Mucosa of stomach (tissue), 1 donor: ENCODE results near the gene G6PC3.

Experiments used
- H3K27me3 ChIP-seq: one replicate; pipeline ENCODE4 v1.7.0; 2013; ENCODE audit warnings: mild to moderate bottlenecking, low read length; ENCODE audit not compliant: control insufficient read depth, insufficient read depth
- H3K36me3 ChIP-seq: one replicate; pipeline ENCODE4 v1.7.0; 2013; ENCODE audit warnings: low read length; ENCODE audit not compliant: control insufficient read depth, insufficient read depth
- H3K4me1 ChIP-seq: one replicate; pipeline ENCODE4 v1.7.0; 2013; ENCODE audit warnings: mild to moderate bottlenecking, low read length; ENCODE audit not compliant: control insufficient read depth, insufficient read depth
- H3K4me3 ChIP-seq: one replicate; pipeline ENCODE4 v1.7.0; 2013; ENCODE audit warnings: low read length
- H3K9ac ChIP-seq: one replicate; pipeline ENCODE4 v1.7.0; 2013; ENCODE audit warnings: mild to moderate bottlenecking, low read length, moderate library complexity
- H3K9me3 ChIP-seq: one replicate; pipeline ENCODE4 v1.7.0; 2013; ENCODE audit warnings: mild to moderate bottlenecking, low read length, moderate library complexity; ENCODE audit not compliant: control insufficient read depth
- donor health status: Pancreatic carcinoma.

G6PC3 gene

DNA sequence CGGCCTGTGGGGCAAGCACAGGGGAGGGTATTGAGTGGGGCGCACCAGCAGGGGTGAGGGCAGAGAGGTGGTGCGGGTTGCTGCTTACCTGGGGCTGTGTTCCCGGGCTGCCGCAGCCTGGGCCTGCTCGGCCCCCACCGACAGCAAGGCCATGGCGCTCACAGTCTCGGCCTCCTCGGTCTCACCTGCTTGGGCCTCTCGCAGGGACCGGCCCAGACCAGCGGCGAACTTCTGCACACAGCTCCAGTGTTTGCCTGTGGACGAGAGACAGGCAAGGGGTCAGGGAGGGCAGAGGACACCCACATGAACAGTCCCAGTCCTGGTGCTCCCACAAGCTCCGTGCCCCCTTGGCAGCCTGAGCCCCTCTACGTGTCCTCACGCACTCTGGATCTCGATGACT is 7.9 kb downstream of the G6PC3 start:
- H3K9me3 ChIP-seq, result no peaks in the 10 kb centered on the region
- H3K27me3 ChIP-seq, result no peaks in the 10 kb centered on the region
- no peak overlapping the region for H3K4me3 ChIP-seq
- H3K9ac ChIP-seq, result no peak overlapping the region
- no peaks in the 10 kb centered on the region for H3K4me1 ChIP-seq
- H3K36me3 ChIP-seq, result peaks cover 4% of the 10 kb centered on the region

DNA sequence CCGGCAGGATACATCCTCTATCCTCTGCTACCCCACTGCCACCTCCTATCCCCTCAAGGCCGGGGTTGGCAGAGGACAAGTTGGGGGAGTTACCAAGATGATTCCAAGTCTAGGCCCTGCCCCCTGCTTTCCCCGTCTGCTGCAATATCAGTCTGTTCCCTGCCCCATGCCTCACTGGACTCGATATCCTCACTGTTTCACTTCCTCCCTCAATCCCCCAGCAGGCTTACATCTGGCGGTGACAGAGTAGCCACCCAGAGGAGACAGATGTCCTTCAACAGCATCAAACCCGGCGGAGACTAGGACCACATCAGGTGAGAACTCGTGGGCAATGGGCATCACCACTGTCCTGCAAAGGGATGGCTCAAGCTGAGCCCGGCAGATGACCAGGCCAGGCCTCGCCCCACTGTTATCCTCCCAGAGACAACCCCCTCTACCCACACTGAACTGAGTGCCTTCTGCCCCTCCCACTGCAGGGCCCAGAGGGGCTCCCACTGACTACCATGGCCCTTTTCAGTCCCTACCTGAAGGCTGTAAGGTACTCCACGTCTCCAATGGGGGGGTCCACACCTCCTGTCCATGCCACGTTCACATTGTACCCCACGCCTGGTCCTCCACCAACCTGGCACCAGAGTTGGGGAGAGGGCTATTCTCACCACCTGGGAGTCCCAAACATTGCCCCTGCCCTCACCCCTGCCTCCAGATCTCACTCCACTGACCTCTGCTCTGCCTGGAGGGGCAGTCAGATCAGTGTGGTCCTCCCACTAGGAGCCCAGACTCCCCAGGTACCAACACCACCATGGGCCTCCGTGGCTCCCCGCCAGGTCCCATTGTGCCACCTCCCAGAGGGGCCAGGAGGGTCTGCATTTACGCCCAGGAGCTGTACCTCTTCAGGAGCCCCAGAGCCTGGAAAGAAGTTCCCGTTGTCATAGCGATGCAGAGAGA is 9.6 kb downstream of the G6PC3 start:
- Histone ChIP-seq H3K4me3 (no peak overlapping the region), H3K27me3 (no peaks in the 10 kb centered on the region), H3K4me1 (no peaks in the 10 kb centered on the region), H3K9ac (no peak overlapping the region), H3K36me3 (peaks cover 4% of the 10 kb centered on the region), H3K9me3 (no peaks in the 10 kb centered on the region)

DNA sequence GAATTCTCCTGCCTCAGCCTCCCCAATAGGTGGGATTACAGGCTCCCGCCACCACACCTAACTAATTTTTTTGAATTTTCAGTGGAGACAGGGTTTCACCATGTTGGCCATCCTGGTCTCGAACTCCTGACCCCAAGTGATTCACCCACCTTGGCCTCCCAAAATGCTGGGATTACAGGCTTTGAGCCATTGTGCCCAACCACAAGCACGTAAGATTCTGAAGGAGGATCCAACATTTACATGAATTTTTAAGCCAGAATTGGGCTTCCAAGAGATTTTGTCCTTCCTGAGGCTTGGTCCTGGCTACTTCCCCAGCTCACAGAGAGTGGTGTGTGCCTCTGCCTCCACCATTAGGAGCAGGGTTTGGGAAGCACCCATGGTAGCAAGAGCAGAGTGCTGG is 11.1 kb downstream of the G6PC3 start:
- Histone ChIP-seq H3K36me3 (peaks cover 4% of the 10 kb centered on the region), H3K4me1 (no peaks in the 10 kb centered on the region), H3K27me3 (no peaks in the 10 kb centered on the region), H3K9me3 (no peaks in the 10 kb centered on the region), H3K9ac (no peak overlapping the region), H3K4me3 (no peak overlapping the region)

DNA sequence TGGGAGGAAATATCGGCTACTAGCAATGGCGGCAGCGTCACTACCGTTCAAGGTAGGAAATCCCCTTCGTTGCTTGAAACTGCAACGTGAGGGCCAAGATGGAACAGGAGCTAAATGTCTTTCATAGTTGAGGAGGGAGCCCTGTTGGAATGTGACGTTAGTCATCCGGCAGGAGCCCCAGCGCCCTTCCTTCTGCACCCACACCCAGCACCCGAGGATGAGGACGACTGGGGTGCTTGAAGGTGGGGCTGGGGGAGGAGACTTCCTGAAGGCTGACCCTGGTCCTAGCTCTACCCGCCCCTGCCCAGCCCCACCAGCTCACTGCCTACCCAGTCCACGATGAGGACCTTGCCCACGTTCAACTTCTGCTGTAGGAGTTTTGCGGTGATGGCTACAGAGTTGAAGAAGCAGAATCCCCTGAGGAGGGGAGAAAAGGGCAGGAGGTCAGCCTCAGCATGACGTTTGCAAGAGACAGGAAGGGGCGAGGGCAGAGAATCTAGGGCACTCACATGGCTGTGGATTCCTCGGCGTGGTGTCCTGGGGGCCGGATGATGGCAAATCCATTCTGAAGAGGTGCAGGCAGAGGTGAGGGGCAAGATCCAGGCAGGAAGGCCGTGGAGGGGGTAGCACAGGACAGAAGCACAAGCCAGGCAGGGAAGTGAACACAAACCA is 11.9 kb downstream of the G6PC3 start:
- Histone ChIP-seq H3K4me1 (no peaks in the 10 kb centered on the region), H3K36me3 (peaks cover 4% of the 10 kb centered on the region), H3K4me3 (no peak overlapping the region), H3K27me3 (no peaks in the 10 kb centered on the region), H3K9me3 (no peaks in the 10 kb centered on the region), H3K9ac (no peak overlapping the region)

DNA sequence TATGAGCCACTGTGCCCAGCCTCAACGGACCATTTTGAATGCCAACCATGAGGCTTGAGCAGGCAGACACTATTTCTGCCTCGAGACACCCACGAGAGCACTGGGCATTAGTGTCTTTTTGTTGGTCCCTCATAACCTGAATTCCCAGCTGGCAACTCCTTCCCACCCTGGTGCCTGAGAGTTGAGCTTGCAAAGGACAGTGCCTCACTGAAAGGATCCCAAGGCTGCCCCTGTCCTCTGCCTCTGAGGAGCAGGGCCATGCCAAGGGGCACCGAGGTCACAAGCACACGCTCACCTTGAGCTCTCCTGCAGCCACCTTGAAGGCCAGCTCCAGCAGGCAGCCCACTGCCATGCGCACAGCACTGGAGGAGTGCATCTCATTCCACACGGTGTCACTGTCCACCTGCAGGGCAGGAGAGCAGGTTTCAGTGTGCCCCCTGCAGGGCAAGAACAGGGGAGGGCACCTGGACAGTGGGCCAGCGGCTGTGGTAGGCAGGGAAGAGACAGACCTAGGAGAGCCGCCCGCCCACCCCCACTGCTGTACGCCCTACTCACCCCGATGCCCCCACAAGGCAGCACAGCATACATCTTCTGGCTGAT is 12.8 kb downstream of the G6PC3 start:
- H3K9me3 ChIP-seq, result no peaks in the 10 kb centered on the region
- H3K36me3 ChIP-seq, result peaks cover 4% of the 10 kb centered on the region
- no peak overlapping the region for H3K9ac ChIP-seq
- H3K4me3 ChIP-seq, result no peak overlapping the region
- H3K27me3 ChIP-seq, result no peaks in the 10 kb centered on the region
- no peaks in the 10 kb centered on the region for H3K4me1 ChIP-seq

DNA sequence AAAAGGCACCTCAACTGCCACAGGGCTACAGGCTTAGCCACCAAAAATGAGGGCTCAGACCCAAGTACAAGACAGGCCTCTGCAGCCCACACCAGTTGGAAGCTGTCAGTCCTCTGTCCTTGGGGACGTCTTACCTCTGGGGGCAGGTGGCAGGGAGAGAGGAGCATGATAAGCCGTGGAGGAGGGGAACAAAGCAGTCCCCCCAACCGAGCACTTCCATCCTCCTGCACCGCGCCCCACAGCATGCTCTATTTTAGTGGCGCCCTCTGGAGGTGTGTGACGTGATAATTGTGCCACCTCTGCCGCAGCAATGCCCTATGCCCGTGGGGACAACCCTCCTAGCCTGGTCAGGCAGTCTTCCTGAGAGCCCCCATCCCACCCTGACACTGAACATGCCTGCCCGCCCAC is 13.6 kb downstream of the G6PC3 start:
- Histone ChIP-seq H3K4me3 (no peak overlapping the region), H3K9ac (no peak overlapping the region), H3K36me3 (peaks cover 4% of the 10 kb centered on the region), H3K9me3 (no peaks in the 10 kb centered on the region), H3K4me1 (no peaks in the 10 kb centered on the region), H3K27me3 (no peaks in the 10 kb centered on the region)

DNA sequence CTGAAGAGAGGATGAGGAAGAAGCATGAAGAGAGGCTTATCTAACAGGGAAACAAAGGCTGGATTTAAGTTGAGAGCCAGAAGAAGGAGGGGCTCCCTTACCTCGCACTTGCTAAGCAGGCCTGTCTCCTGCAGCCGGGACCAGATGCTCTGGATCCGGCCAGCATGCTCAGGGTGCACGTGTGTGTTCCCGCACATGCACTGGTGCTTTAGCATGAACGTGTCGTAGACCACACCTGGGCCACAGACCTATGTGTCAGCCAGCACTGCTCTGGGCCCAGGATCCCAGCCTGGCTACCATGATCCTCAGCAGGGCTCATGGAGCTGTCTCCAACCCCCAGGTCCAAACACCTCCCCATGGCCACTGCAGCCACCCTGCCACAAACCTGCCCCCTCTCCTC is 14.4 kb downstream of the G6PC3 start:
- H3K36me3 ChIP-seq, result peaks cover 4% of the 10 kb centered on the region
- H3K4me1 ChIP-seq, result no peaks in the 10 kb centered on the region
- no peaks in the 10 kb centered on the region for H3K27me3 ChIP-seq
- no peaks in the 10 kb centered on the region for H3K9me3 ChIP-seq
- H3K4me3 ChIP-seq, result no peak overlapping the region
- H3K9ac ChIP-seq, result no peak overlapping the region

DNA sequence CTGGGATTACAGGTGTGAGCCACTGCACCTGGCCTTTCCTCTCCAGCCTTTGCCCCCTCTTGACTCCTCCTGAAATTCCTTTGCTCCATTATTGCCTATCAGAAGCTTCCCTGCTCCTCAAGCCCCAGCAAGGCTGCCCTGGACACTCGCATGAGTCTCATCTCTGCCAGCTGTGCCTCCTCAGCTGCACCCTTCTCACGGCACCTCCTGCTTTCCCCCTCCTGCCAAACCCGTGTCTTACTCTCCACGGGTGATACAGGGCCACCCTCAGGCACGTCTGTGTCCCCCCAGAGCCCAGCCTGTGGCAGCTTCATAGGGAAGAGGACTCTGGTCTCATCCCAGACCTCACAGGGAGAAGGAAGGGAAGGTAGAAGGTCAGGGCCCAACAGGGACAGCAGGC is 15.4 kb downstream of the G6PC3 start:
- H3K9me3 ChIP-seq, result no peaks in the 10 kb centered on the region
- no peaks in the 10 kb centered on the region for H3K4me1 ChIP-seq
- H3K9ac ChIP-seq, result no peak overlapping the region
- peaks cover 4% of the 10 kb centered on the region for H3K36me3 ChIP-seq
- H3K27me3 ChIP-seq, result no peaks in the 10 kb centered on the region
- H3K4me3 ChIP-seq, result no peak overlapping the region

DNA sequence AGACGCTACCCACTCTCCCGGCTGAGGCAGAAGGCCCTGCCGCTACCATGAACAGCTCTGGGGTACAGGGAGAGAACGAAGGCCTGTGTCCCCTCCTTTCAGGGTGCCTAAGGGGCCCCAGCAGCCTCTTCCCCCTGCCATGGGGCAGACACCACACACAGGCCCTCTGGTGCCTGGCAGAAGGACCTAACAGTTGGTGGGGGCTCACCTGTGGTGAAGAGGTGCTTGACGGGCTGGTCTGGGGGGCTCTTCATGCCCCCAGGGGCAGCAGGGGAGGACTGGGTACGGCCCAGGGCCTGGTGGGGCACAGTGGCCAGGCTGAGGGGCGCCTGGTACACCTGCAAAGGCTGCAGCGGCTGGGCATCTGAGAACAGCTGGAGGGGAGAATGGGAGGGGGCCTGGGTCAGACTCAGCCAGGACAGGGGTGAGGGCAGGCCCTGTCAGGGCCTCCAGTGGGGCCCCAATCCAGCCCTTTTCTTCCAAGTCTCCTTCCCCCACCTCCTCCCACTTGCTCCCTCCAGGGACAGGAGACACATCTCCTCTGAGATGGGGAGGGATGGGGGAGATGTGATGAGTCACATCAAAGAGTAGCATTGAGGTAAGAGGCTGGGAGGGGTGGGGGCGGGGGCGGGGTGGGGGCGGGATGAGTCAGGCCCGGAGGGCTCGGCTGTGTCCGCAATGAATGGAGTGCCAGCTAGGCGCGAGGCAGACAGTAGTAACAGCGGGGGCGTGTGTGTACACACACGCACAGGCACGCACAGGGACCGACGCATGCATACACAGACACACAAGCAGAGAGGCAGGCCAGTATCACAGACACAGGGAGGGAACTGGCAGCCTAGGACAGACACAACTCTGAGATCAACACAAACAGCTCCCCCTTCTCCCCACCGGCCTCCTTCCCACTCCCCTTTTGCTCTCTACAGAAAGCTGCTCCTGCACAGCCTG is 16.1 kb downstream of the G6PC3 start:
- no peak overlapping the region for H3K4me3 ChIP-seq
- H3K9ac ChIP-seq, result no peak overlapping the region
- H3K36me3 ChIP-seq, result peaks cover 4% of the 10 kb centered on the region
- no peaks in the 10 kb centered on the region for H3K4me1 ChIP-seq
- H3K27me3 ChIP-seq, result no peaks in the 10 kb centered on the region
- H3K9me3 ChIP-seq, result no peaks in the 10 kb centered on the region

DNA sequence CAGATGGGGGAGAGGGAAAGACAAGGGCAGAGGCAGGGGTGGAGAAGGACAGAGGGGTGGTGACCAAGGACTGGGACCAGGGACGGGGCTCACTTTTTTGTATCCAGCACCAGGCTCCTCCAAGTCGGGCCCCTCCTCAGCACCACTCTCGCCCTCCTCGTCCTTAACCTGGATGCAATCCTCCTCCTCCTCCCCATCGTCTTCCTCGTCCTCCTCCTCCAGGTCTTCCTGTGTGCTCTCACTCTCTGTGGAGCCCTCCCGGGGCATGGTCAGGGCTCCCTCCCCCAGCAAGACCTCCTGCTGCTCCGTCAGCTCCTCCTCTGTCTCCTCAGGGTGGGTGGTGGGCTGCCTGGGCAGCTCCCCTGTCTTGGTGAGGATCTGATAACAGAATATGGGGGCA is 16.8 kb downstream of the G6PC3 start:
- Histone ChIP-seq H3K27me3 (no peaks in the 10 kb centered on the region), H3K36me3 (peaks cover 7% of the 10 kb centered on the region), H3K4me1 (no peaks in the 10 kb centered on the region), H3K9me3 (no peaks in the 10 kb centered on the region), H3K4me3 (no peak overlapping the region), H3K9ac (no peak overlapping the region)

DNA sequence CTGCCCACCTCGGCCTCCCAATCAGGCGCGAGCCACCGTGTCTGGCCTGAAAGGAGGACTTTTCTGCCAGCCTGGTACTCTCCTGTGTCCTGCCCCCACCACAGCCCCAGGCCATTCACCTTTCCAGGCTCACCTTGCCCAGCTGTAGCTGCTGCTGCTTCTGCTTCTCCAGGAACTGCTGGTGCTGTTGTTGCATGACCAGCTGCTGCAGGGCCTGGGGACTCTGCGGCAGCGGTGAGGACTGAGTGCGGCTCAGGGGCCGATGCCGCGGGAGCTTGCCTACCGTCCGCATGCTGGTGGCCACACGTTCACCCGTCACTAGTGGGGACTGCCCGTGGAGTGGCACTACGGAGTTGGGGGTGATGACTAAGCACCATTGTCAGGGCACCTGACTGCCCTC is 17.7 kb downstream of the G6PC3 start:
- no peaks in the 10 kb centered on the region for H3K4me1 ChIP-seq
- no peak overlapping the region for H3K4me3 ChIP-seq
- no peaks in the 10 kb centered on the region for H3K9me3 ChIP-seq
- H3K36me3 ChIP-seq, result peaks cover 5% of the 10 kb centered on the region
- H3K27me3 ChIP-seq, result no peaks in the 10 kb centered on the region
- H3K9ac ChIP-seq, result no peak overlapping the region
